HG03571 (cell line): ENCODE measurements around the gene SLC9A4.

Source experiments
- ATAC-seq: cut with Tn5 transposase; IDR thresholded peaks from one replicate; pipeline ENCODE4 v1.9.1; 2021; ENCODE audit not compliant: unreplicated experiment

Gene SLC9A4

DNA sequence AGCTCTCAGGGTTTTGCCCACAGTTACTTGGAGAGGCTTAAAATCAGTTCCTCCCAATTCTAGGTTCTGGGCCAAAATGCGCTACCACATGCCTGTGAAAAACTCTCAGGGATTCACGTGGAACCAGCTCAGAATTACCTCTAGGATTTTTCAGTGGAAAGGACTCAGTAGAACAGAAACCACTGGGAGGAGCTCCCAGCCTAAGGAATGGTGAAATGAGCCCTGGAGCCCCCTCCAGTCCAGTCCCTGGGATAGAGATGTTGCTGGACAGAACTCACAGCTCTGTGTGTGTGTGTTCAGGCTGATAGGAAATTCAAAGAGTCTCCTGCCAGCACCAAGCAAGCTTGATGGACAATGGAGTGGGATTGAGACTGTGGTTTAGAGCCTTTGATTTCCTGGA, 21.1 kb upstream of the SLC9A4 start:
- no peak for ATAC-seq

GRCh38 chr2:102453501-102453900, 19.5 kb upstream of the SLC9A4 start:
- no peak for ATAC-seq

- no peak for ATAC-seq
These were observed 17.9 kb upstream of the SLC9A4 start for GRCh38 chr2:102455061-102455670.

GRCh38 chr2:102460467-102460866, 12.6 kb upstream of the SLC9A4 start:
- no peak for ATAC-seq

- ATAC-seq, result no peak
These were observed 11.8 kb upstream of the SLC9A4 start for GRCh38 chr2:102461188-102461587.

- no peak for ATAC-seq
These were observed 9.9 kb upstream of the SLC9A4 start for GRCh38 chr2:102463160-102463559.

GRCh38 chr2:102470168-102470567, 2.9 kb upstream of the SLC9A4 start:
- ATAC-seq, result no peak

DNA sequence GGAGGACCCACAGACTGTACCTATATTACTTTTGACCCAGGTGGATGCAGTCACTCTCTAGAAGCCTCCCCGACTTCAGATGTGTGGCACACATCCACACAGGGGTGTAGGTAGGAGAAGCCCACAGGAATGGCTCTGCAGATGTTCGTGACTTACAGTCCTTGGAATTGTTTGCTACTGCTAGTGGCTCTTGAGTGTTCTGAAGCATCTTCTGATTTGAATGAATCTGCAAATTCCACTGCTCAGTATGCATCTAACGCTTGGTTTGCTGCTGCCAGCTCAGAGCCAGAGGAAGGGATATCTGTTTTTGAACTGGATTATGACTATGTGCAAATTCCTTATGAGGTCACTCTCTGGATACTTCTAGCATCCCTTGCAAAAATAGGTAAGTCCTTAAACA, 605 bp downstream of the SLC9A4 start:
- no peak for ATAC-seq

- ATAC-seq, result no peak
These were observed 1.8 kb downstream of the SLC9A4 start for GRCh38 chr2:102474785-102475184.

GRCh38 chr2:102478686-102479470, 5.9 kb downstream of the SLC9A4 start:
- ATAC-seq, result no peak

GRCh38 chr2:102480285-102481195, 7.5 kb downstream of the SLC9A4 start:
- no peak for ATAC-seq

- no peak for ATAC-seq
These were observed 8.9 kb downstream of the SLC9A4 start for GRCh38 chr2:102481931-102482330.

DNA sequence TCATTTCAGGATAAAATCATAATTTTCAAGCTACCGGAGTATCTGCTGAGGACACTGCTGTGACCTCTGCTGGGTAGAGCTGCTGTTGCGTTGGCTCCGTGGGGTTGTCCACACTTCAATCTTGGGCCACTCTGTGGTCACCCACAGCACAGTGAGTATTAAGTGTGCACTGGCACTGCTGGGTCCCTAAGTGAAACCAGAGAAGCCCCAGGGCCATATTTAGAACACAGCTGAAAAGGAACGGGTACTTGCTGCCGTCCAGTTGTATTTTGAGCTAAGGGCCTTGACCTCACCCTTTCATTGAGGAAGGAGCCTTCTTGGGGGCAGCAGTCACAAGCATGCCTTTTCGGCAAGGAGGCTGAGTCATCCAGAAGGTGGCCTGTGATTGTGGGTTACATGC, 10.1 kb downstream of the SLC9A4 start:
- no peak for ATAC-seq

DNA sequence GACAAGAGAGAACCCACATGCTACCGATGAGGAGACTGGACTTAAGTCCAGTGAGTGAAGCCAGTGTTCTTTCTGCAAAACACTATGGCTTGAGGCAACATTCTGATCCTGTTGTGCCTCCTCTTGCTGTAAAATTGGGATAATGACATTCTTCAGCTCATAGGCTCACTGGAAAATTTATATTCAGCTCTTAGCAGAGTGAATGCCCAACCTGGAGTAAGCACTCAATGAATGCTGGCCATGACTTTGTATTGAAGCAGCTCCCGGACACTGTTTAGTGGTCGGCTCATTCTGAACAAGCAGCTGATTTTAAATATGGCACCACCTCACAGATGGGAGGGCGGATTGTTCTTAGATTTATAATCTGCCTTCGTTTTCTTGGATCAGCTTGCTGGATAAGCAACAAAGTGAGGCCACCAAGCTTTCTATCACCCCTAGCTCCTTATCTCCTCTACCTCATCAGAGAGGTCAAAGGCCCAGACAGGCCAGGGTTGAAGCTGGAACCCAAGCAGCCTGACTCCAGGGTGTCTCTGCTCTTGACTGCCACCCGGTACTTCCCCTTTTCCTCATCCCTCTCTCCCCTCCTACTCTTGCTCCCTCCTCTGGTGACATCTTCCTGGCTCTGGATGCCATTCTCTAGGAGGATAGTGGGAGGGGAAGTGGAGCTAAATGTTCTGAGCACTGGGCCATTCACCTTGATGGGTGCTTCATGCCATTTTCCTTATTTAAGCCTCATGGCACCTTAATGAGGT, 11.5 kb downstream of the SLC9A4 start:
- no peak for ATAC-seq

DNA sequence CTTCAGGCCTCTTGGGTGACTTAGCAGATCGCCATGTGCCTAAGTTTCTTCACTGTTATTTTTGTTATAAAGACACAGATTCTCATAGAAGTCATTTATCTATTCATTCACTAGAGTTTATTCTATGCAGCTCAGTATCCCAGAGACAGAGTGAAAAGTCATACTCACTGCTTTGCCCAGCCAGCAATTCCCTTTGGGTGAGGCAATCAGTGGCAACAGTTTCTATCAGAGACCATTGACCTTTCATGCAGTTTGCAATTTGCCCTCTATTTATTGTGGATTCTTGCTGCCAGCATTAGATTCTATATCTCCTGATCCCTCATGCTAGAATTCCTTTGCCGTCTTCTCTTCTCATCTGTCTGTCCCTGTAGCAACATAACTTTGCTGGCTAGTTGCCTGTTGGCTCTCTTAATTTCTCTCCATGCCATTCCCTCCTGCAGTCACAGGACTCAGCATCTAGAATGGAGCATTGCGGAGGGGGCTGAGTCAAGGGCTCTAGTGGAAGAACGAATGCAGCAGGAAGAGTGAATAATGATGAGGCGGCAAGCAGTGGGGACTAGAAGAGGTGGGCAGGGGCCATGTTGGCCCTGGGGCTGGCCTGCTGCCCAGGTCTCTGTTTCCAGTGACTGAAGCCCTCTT, 12.2 kb downstream of the SLC9A4 start:
- no peak for ATAC-seq

DNA sequence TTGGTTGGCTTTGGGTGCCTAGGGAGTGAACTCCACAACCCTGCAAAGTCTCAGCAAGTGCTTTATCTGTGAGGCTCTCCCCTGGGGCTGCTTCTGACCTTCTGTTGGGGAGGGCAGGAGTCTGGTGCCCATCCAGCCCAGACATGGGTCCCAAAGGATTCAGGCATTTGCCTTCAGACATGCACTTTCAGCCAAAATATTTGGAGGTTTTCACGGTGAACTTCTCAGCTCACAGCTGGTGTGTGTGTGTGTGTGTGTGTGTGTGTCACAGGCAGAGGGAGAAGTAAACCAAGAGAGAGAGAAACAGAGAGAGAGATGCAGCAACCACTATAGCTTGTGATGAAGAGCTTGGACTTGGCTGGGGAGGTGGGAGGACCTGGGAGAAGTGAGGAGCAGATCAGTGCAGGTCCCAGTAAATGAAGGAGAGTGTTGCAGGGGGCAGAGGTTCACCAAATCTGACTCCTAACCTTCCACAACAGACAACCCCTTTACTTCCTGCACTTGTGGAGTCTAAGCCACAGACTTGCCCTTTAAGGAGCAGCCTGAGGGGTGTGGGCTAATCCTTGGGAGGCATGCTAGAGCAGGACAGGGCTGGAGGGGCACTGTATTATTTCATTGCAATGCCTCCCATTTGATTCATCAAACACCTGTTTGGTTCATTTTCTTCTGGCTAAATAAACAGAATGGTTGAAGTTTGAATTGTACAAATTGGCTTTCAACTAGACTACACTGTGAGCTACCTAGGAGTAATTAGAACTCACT, 14.1 kb downstream of the SLC9A4 start:
- ATAC-seq, result no peak

GRCh38 chr2:102487761-102488462, 14.9 kb downstream of the SLC9A4 start:
- no peak for ATAC-seq

DNA sequence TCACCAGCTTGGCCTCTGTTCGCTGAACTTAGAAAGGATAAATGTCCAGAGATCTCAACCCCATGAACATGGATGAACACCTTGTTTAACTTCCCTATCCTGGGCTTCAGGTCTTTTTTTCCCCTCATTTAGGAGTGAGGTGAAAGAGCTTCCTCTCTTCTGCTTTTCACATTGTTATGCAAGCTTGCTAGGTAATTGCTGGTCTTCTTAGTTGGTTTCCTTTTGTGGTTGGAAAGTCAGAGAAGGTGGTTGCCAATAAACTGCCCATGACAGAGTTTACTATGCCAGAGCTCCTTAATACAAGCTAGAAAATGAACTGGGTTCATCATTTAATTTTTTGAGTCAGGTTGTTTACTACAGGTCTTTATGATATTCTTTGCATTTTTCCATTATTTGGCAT, 16.6 kb downstream of the SLC9A4 start:
- no peak for ATAC-seq

GRCh38 chr2:102492006-102492405, 19.0 kb downstream of the SLC9A4 start:
- no peak for ATAC-seq
